Measurements from ENCODE around the gene KATNBL1. TPM values are rescaled to one million over a fixed set of nuclear protein-coding genes. Genes with fewer than 3 reads are reported as not detected.
A peak's percentile ranks its signal among the peaks of the same experiment; 100 is the strongest.

KATNBL1 gene
- total RNA-seq, 1 experiment from 2014 or later = 47.8 TPM

- no peak for DNase-seq (ENCODE audit: low read depth)
Observed at GRCh38 chr15:34116620-34117019, 93.3 kb downstream of the KATNBL1 start.

DNA sequence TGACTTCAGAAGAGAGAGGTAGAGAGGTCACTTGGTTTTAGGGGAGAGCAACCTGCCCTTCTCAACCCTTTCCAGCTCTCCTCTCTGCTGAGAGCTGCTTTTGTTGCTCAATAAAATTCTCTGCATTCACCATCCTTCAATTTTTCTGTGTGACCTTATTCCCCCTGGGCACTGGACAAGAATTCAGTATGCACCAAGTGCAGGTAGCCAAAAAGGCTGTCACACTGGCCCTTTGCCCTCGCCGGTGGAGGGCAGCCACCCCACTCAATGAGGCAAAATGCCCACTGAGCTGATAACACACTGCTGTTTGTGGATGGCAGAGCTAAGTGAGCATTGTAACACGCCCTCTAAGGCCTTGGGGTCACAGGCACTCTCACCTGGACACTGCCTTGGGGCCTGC is 95.2 kb downstream of the KATNBL1 start:
- DNase-seq (ENCODE audit: low read depth) = no peak

DNA sequence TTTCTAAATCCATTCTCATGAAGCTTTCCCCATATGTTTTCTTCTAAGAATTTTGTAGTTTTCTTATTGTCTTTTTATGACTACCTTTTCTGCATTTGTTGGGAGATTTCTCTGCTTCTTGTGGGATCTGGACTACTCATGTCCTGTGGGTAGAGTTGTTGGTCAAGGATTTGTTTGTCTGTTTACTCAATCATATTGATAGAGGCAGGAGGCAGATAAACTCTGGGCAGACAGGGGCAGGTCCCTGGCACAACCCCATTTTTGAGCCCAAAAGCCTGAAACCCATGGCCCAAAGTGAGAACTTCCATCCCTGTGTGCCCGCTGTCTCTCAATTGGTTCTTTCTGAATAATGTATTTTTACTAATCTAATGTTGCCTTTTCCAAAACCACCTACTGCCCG is 95.7 kb downstream of the KATNBL1 start:
- no peak for DNase-seq (ENCODE audit: low read depth)

DNA sequence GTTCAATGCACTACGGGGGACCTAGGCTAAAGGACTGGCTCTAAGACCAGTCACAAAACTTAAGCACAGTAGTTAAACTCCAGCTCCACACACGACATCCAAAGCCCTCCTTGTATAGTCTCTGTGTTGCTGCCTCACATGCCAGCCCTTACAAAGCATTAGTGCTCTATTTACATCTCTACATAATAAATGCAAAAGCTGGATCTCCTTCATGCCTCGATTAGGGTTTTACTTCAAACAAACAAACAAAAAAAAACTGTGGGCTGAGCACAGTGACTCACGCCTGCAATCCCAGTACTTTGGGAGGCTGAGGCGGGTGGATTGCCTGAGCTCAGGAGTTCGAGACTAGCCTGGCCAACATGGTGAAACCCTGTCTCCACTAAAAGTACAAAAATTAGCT is 98.4 kb downstream of the KATNBL1 start:
- no peak for DNase-seq (ENCODE audit: low read depth)

DNA sequence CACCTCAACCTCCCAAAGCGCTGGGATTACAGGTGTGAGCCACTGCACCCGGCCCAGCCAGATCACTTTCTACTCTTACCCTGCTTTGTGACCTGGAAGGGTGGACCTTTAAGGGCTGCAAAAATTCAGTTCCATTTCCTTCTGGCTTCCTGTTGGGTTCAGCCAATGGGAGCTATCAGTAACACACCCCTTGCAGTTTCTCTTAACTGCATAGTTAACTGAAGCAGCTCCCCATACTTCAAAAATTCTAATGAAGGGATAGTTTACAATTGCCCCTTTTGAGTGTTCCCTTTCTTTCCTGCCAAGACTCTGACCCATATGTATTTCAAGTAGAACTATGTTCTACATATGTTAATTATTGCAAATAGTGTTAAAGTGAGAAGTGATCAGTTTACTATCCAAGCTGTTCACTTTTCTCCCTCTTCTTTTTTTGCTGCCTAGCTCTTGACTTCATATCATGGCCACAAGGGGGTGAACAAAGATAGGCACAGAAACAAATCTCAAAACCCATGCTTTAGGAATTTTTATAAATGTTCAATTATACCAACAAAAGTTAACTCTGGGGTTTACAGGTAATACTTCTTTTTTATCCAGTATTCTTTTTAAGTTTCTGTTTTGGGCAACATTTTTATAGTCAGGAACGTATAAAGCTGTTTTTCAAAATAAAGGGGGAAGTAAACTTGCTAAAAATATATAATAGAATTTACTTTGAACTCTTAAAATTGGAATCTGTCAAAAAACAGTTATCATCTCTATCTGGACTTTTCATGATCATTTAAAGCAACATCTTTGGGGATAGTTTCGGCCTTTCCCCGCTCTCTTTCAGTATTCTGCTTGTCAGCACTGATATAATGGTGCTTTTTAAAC is 99.9 kb downstream of the KATNBL1 start:
- peak; percentile 33 for DNase-seq (ENCODE audit: low read depth)

DNA sequence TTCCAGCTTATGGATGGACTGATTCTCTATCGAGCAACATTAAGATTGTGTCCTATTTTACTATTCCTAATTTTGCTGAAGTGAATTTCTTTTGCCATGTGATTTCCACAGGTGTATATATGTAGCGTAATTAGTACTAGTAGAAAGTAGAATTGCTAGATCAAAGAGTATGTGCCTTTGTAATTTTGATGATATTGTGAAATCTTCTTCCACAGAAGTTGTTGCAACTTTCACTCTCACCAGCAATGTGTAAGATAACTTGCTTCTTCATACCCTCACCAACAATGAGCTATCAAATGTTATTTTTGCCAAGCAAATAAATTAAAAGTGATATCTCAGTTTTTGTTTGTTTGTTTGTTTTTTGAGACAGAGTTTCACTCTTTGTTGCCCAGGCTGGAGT is 102.6 kb downstream of the KATNBL1 start:
- DNase-seq (ENCODE audit: low read depth) = no peak

- no peak for DNase-seq (ENCODE audit: low read depth)
Observed at GRCh38 chr15:34106423-34106822, 103.5 kb downstream of the KATNBL1 start.

DNA sequence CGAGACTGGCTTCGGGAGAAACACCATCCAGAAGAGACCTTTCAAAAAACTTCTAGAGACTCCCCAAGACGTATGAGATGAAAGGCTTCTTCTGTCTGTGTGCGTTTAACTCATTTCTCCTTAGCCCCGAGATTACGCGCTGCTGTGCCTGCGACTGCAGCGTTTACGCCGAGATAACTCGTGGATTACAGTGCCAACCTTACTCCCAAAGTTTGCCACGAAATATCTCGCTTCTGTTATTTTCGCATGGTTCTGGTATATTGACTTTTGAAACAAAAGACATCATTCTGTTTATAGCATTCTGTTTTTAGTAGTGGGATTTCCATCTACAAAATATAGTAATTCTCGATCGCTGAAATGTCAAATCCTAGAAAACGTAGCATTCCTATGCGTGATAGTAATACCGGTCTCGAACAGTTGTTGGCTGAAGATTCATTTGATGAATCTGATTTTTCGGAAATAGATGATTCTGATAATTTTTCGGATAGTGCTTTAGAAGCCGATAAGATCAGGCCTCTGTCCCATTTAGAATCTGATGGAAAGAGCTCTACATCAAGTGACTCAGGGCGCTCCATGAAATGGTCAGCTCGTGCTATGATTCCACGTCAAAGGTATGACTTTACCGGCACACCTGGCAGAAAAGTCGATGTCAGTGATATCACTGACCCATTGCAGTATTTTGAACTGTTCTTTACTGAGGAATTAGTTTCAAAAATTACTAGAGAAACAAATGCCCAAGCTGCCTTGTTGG is 107.5 kb downstream of the KATNBL1 start:
- no peak for DNase-seq (ENCODE audit: low read depth)

DNA sequence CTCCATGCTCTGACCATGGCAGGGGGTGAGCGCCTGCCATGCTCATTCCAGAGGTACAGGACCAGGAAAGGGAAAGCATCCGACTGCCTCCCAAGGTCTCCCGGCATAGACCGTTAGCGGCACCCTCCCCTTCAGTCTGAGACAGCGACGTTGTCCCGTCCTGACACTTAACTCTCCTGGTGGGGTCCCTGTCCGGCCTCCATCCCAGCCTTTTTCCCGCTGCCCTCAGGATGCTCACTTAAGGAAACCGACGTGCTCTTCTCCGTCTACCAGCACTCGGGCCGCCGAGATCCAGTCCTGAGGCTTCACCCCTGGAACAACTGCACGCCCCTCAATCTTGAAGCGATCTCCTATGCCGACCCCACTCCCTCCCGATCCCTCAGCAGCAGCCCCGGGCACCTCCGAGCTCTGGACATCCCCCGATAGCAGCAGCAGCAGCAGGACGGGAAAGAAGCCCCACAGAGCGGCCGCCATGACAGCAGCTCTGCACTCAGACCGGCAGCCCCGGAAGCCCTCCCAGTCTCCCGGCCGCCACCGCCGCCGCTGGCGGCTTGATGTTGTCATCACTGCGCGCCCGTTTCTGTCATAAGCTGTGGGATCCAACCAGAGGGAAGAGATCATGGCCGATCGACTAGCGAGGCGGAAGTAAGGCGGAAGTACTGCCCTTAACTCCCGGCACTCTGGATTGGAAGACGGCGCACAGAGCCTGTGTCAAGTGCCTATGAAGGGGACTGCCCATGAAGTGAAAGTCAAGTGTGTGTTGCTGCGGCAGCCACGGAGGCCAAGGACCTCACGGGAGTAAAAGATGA is 108.3 kb downstream of the KATNBL1 start, which contains the start of the genes EMC7 and PGBD4:
Gene EMC7, minus strand, starts transcription at position 497 of the 809 bp plus-strand sequence. Its CDS starts 23 bp downstream, at position 474.
Gene PGBD4, plus strand, starts transcription at position 718 of the 809 bp plus-strand sequence. CDS start 449 bp downstream, outside the sequence.
- DNase-seq (ENCODE audit: low read depth) = peak; percentile 99

- DNase-seq (ENCODE audit: low read depth) = no peak
Observed at GRCh38 chr15:34099914-34100313, 110.0 kb downstream of the KATNBL1 start.

Other genes starting within 250 kb of the KATNBL1 start
- gene CHRM5, start 241.6 kb downstream of the KATNBL1 start, total RNA-seq (2014; rRNA removed; shearing (Covaris generic)) = 0.36 TPM in 1 of 2 replicates, not detected in the other
- 21.4 and 22.7 TPM in 2 replicates for gene AVEN, start 170.9 kb downstream of the KATNBL1 start, total RNA-seq (2014; rRNA removed; shearing (Covaris generic))
- gene EMC7, start 108.2 kb downstream of the KATNBL1 start, total RNA-seq (2014; rRNA removed; shearing (Covaris generic)) = 22.2 and 27.9 TPM in 2 replicates
- gene PGBD4, start 108.0 kb downstream of the KATNBL1 start, total RNA-seq (2014; rRNA removed; shearing (Covaris generic)) = 1.4 and 2.4 TPM in 2 replicates
- gene EMC4, start 14.9 kb upstream of the KATNBL1 start, total RNA-seq (2014; rRNA removed; shearing (Covaris generic)) = 266 and 281 TPM in 2 replicates
- gene SLC12A6, start 127.7 kb upstream of the KATNBL1 start, total RNA-seq (2014; rRNA removed; shearing (Covaris generic)) = 2.4 and 4.3 TPM in 2 replicates
- gene NOP10, start 133.0 kb upstream of the KATNBL1 start, total RNA-seq (2014; rRNA removed; shearing (Covaris generic)) = 241 and 246 TPM in 2 replicates
- gene NUTM1, start 133.2 kb upstream of the KATNBL1 start, total RNA-seq (2014; rRNA removed; shearing (Covaris generic)) = not detected in 2 replicates
- 10.7 and 11.6 TPM in 2 replicates for gene LPCAT4, start 157.1 kb upstream of the KATNBL1 start, total RNA-seq (2014; rRNA removed; shearing (Covaris generic))
- gene GOLGA8A, start 227.7 kb upstream of the KATNBL1 start, total RNA-seq (2014; rRNA removed; shearing (Covaris generic)) = 9.4 and 19.6 TPM in 2 replicates

Measured in Daoy (cell line).